HT1080 (cell line): ENCODE measurements around the gene CDH24. TPM values are rescaled to one million over a fixed set of nuclear protein-coding genes. Genes with fewer than 3 reads are reported as not detected.
A peak's percentile ranks its signal among the peaks of the same experiment; 100 is the strongest.

Experiments used
- DNase-seq: peaks from one replicate; pipeline ENCODE4 v3.0.0-alpha.2; 2015; ENCODE audit warnings: low read depth
- total RNA-seq: library from RNA; depleted of rRNA; stranded (reverse); fragments of >200 nt; shearing (Covaris generic); gene quantifications from 2 replicates; pipeline ENCODE4 v1.2.3, GENCODE V29; 2014

The CDH24 gene
- total RNA-seq, 1 experiment from 2014 or later = 18.2 TPM

- DNase-seq = no peak
Measured at GRCh38 chr14:23044840-23045239, 12.5 kb downstream of the CDH24 start.

GRCh38 chr14:23043754-23044153 is 13.6 kb downstream of the CDH24 start:
- no peak for DNase-seq

DNA sequence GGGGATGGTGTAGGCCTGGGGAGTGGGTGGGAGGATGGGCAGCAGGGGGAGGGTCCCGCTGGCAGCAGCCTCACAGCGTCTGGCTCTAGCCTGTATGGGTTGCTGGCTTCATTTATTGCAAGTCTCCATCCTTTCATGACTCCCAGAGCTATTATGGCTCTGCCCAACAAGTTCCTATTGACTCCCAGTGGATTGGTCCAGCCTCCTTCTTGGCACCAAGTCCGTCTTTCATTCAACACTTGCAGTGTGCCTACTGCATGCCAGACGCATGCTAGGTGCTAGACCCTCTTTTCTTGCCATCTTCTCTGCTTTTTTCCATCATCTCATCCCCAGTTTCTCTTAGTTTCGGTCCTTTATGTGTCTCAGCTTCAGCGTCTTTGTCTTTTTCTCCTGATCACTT is 14.2 kb downstream of the CDH24 start:
- no peak for DNase-seq

GRCh38 chr14:23042162-23042965 is 15.0 kb downstream of the CDH24 start, which contains the start of gene PSMB11:
Gene PSMB11 (plus strand): TSS chr14:23042212. CDS start chr14:23042226, 14 bp downstream.
- DNase-seq = no peak

DNA sequence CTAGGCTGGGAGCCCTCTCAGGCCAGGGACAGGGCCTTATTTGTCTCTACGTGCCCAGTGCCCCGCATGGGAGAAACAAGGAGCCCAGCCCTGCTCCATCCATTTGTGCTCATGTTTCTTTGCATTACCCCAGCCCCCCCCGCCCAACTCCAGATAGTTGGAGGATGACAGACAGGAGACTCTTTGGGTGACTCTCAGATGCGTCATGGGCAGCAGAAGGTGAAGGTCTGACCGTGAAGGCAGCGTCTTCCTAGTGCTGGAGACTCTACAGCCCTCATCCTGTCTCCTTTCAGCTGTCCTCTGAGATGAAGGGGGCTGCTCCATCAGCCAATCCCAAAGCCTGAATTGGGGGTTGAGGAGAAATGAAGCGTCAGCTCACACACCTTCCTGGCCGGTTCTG is 15.6 kb downstream of the CDH24 start:
- peak; percentile 82 for DNase-seq

GRCh38 chr14:23040100-23040499 is 17.2 kb downstream of the CDH24 start:
- DNase-seq = no peak

DNA sequence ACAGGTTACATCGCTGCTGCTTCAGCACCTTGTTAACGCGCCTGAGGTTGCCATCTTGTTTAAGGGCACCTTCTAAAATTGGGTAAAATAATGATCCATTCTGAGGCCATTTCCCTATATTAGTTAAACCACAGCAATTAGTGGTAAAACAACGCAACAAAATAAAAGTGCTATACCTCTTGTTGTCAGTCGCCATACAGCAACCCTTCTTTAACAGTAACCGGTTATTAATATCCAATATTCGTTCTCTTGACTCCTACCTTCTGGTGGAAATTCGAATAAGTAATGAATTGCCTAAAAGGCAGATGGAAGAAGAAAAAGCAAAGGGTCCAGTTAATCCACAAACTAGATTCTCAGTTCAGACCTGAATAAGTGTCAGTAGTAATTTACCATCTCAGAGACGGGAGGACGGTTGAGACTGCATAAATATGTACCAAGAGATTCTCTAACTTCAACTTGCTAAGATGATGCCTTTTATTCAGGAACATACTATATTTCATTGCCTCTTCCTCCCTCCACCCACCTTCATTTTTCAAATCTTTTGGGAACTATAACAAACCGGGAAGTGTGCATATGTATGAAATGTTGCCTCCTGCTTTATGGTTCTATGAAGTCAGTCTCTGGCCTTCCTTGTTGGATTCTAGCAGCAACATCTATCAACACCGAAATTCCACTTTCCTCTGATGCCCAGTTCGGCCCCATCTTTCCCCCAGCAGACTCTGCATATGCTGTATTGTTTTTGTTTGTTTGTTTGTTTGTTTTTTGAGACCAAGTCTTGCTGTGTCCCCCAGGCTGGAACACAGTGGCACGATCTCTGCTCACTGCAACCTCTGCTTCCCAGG is 21.8 kb downstream of the CDH24 start:
- no peak for DNase-seq

GRCh38 chr14:23034498-23035302 is 22.6 kb downstream of the CDH24 start, which contains the start of gene PSMB5:
Gene PSMB5 (minus strand): TSS chr14:23034900. CDS start chr14:23034881, 19 bp downstream.
- DNase-seq = peak; percentile 94

DNA sequence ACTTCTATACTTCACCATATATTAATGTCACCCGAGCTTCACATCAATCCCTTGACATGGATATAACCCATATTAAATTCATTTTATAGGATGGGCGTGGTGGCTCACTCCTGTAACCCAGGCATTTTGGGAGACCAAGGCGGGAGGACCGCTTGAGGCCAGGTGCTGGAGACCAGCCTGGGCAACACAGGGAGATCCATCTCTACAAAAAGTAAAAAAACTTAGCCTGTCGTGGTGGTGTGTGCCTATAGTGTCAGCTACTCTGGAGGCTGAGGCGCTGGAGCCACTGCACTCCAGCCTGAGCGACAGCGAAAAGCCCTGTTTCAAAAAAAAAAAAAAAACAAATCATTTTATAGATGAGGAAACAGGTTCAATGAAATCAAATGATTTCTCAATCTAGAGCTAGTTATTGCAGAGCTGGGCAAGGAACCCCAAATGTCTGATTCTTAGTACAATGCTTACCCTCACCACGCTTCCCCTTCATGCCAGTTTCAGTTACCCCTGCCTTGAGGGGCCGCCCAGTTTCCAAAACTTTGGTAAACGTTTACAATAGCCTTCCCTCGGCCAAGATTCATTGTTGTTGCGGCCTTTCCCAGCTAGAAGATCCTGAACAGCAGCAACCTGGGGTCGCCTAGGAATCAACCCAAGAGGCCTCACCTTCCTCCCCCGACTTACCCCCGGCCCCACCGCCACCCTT is 23.4 kb downstream of the CDH24 start:
- DNase-seq = no peak

DNA sequence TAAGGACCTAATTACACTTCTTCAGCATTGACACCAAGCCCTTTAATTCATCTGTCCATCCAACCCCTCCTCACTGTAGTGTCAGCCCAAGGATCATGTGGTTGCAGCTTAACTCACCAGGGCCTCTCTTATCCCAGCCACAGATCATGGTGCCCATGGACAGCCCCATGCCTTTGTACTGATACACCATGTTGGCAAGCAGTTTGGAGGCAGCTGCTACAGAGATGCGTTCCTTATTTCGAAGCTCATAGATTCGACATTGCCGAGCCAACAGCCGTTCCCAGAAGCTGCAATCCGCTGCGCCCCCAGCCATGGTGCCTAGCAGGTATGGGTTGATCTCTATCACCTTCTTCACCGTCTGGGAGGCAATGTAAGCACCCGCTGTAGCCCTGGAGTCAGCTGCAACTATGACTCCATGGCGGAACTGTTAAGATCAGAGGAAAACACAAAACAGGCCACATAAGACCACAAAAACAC is 24.0 kb downstream of the CDH24 start:
- DNase-seq = no peak

DNA sequence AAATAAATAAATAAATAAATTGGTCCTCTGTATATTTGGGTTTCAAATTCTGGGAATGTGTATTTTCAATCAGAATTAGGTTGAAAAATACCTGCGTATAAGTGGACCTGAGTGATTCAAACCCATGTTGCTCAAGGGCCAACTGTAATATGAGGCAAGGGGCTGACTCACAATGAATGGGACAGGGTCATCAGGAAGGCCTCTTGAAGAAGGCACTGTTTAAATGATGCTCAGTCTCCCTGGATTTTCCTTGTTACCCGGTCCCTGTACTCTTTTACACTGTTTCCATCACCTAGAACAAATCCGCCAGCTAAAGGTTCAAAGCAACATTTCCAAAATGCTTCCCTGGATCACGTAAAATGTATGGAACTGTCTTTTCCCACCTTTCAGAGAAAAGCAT is 26.4 kb downstream of the CDH24 start:
- DNase-seq = no peak

GRCh38 chr14:23028799-23029198 is 28.5 kb downstream of the CDH24 start:
- peak; percentile 29 for DNase-seq

- no peak for DNase-seq
Measured at GRCh38 chr14:23025151-23025814, 32.0 kb downstream of the CDH24 start.

GRCh38 chr14:23024612-23025075 is 32.7 kb downstream of the CDH24 start:
- no peak for DNase-seq

DNA sequence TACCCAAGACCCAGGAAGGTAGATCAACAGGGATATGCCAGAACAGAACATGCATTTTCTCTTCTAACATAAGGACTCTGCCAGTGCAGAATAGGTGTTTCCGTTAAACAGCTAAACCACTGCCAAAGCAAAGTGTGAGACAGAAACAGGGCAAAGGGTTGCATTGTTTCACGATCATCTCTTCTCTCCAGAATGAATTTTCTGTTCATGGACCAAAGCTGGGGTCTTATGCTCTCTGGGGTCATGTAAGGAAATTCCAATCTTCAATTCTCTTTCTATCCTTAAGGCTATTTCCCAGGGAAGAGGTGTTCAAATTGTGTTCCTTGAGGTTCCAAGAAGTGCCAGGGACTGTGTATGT is 33.5 kb downstream of the CDH24 start:
- DNase-seq = no peak

GRCh38 chr14:23023022-23023794 is 34.1 kb downstream of the CDH24 start:
- DNase-seq = no peak

DNA sequence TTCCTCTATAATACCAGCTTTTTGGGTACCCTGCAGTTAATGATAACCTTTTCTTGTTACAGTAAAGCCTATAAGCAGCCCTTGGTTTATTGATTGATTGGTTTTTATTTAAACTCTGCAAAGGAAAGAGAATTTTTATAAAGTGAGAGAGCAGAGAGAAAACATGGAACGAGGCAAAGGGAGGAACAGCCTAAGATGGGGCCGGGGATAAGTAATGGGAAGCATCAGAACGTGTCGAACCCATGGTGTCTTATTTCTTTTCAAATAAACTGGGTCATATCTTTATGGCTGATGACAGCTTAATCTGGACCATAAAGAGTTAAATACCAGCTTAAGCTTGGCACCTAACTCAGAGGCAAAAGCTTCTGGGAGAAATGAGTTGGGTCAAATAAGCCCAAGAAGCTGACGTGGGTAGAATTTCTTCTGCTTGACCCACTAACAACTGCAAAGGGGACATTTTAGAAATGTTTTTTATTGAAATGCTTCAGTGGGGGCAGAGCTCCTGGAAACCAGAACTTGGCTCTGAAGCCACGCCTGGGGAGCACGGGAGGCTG is 35.4 kb downstream of the CDH24 start:
- DNase-seq = no peak

DNA sequence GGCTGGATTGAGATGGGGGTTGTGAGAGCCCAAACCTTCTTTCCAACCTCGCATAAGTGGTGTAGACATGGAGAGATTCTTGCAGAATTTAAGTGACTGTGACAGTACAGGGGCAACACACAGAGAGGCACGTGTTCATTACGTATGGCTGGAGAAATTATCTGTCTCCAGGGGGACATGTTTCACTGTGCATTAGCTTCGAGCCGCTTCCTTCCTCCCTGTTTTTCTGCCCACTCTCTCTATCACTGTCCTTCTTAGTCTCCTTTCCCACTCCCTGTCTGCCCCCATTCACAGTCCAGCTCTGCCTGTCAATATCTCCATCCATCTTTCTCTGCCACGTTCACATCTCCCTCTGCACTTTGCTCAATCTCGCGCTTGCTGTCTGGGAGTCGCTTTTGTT is 35.9 kb downstream of the CDH24 start:
- no peak for DNase-seq
